Measurements from ENCODE around the gene STK36. TPM values are rescaled to one million over a fixed set of nuclear protein-coding genes. Genes with fewer than 3 reads are reported as not detected.

The STK36 gene
- total RNA-seq, 1 donor from 2014 or later, result 29.2 TPM

DNA sequence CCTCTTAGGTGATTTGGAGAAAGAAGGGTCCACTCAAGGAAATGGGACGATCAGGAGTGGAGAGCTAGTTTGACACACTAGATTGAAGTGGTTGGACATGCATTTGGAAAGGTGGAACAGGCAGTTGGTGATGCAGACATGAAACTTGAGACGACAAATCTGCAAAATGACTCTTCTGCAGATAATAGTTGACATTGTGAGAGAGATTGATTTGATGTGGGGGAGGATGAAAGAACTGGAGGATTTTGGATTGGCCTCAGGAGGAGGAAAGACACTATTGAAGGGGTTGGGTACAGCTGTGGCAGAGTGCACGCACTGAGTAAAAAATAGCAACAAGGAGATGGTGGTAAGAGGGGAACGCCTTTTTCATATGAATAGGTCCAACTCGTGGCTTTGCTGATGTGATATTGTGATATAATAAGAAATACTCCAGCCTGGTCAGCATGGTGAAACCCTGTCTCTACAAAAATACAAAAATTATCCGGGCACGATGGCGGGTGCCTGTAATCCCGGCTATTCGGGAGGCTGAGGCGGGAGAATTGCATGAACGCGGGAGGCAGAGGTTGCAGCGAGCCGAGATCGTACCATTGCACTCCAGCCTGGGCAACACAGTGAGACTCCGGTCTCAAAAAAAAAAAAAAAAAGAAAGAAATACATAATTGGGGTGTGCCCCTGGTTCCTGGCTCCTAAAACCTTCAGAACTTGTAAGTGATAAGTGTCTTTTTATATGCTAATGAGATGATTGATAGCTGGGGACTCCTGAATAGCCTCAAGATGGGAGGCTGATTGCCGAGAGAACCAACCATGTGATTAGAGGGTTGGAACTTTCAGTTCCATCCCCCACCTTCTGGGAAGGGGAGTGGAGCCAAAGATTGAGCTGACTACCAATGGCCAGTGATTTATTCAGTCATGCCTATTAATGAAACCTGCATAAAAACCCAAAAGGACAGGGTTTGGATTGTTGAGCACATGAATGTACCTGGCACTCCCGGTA, 48.5 kb downstream of the STK36 start:
- Mint-ChIP-seq H3K36me3 (ENCODE audit: low read depth) (peaks cover 21% of the 10 kb centered on the region), H3K27me3 (no peaks in the 10 kb centered on the region), H3K27ac (no peak overlapping the region), H3K4me1 (peaks cover 5% of the 10 kb centered on the region), H3K4me3 (no peak overlapping the region), H3K9me3 (no peaks in the 10 kb centered on the region)
- no peak for TF ChIP-seq CTCF (IDR thresholded peaks at IDR 0.05)
- intact Hi-C loops (cut with micrococcal nuclease), result no loop called here
- DNase-seq (no peak), ATAC-seq (ENCODE audit: low read depth) (no peak)
- ChIA-PET POLR2A (no interaction called here), CTCF (no interaction called here)

GRCh38 chr2:218721488-218721887, 49.6 kb downstream of the STK36 start:
- intact Hi-C loops (cut with micrococcal nuclease), result no loop called here
- DNase-seq (no peak), ATAC-seq (ENCODE audit: low read depth) (no peak)
- ChIA-PET CTCF (no interaction called here), POLR2A (no interaction called here)
- Mint-ChIP-seq H3K36me3 (ENCODE audit: low read depth) (peaks cover 22% of the 10 kb centered on the region), H3K4me1 (peaks cover 5% of the 10 kb centered on the region), H3K27me3 (no peaks in the 10 kb centered on the region), H3K9me3 (peaks cover 5% of the 10 kb centered on the region), H3K27ac (no peak overlapping the region), H3K4me3 (no peak overlapping the region)
- no peak for TF ChIP-seq CTCF (IDR thresholded peaks at IDR 0.05)

DNA sequence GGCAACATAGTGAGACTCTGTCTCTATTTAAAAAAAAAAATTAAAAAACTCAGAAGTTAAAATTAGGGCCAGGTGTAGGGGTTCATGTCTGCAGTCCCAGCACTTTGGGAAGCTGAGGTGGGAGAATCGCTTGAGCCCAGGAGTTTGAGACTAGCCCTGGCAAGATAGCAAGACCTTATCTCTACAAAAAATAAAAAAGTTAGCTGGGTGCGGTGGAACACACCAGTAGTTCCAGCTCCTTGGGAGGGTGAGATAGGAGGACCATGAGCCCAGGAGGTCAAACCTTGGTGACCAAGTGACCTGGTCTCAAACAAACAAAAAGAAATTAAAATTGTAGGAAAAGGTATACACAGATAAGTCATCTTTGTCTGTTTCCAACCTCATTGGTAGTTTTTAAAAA, 50.0 kb downstream of the STK36 start:
- Mint-ChIP-seq H3K9me3 (peaks cover 5% of the 10 kb centered on the region), H3K4me3 (no peak overlapping the region), H3K4me1 (peaks cover 5% of the 10 kb centered on the region), H3K27ac (no peak overlapping the region), H3K36me3 (ENCODE audit: low read depth) (peaks cover 20% of the 10 kb centered on the region), H3K27me3 (no peaks in the 10 kb centered on the region)
- ATAC-seq (ENCODE audit: low read depth), result no peak
- POLR2A ChIA-PET, result interaction anchor here (0.6 kb wide), 1 partner anchor 11 kb away, joined by 3 read pairs; no protein-coding TSS in a partner anchor
- no peak for DNase-seq
- CTCF ChIA-PET, result no interaction called here
- intact Hi-C loops (cut with micrococcal nuclease), result no loop called here
- no peak for TF ChIP-seq CTCF (IDR thresholded peaks at IDR 0.05)

- Mint-ChIP-seq H3K27ac (no peak overlapping the region), H3K27me3 (no peaks in the 10 kb centered on the region), H3K36me3 (ENCODE audit: low read depth) (peaks cover 20% of the 10 kb centered on the region), H3K4me3 (no peak overlapping the region), H3K9me3 (peaks cover 5% of the 10 kb centered on the region), H3K4me1 (peaks cover 4% of the 10 kb centered on the region)
- DNase-seq (no peak), ATAC-seq (ENCODE audit: low read depth) (no peak)
- POLR2A ChIA-PET, result interaction anchor here (0.6 kb wide), 1 partner anchor 11 kb away, joined by 3 read pairs; no protein-coding TSS in a partner anchor
- CTCF ChIA-PET, result interaction anchor here (0.8 kb wide), 1 partner anchor 125 kb away, joined by 3 read pairs; no protein-coding TSS in a partner anchor
- TF ChIP-seq CTCF (IDR thresholded peaks at IDR 0.05), result no peak
- intact Hi-C loops (cut with micrococcal nuclease), result no loop called here
Measured at GRCh38 chr2:218722419-218722818, 50.5 kb downstream of the STK36 start.
